ENCODE data around the gene PCARE.
"Not testable (repeated sequence)": the region's sequence is repeated elsewhere in the genome, so short reads cannot be mapped to it uniquely, and the experiment has no call there.

PCARE gene

GRCh38 chr2:29074411-29074810, at the start of gene PCARE:
Gene PCARE (minus strand): TSS chr2:29074523. CDS start chr2:29074261, 262 bp downstream.
- no peak for DNase-seq (ENCODE audit: low read depth)

- peak; percentile 91 for DNase-seq (ENCODE audit: low read depth)
These were observed 49.5 kb upstream of the PCARE start for GRCh38 chr2:29123617-29124349.

GRCh38 chr2:29120846-29121245, 46.5 kb upstream of the PCARE start:
- DNase-seq (ENCODE audit: low read depth): no peak

- DNase-seq (ENCODE audit: low read depth): no peak
These were observed 44.9 kb upstream of the PCARE start for GRCh38 chr2:29119211-29119610.

GRCh38 chr2:29117636-29118303, 43.4 kb upstream of the PCARE start:
- DNase-seq (ENCODE audit: low read depth): peak; percentile 74

GRCh38 chr2:29115797-29116781, 41.8 kb upstream of the PCARE start:
- DNase-seq (ENCODE audit: low read depth): peak; percentile 94

- DNase-seq (ENCODE audit: low read depth): peak; percentile 88
These were observed 40.8 kb upstream of the PCARE start, which contains the start of gene CLIP4 for GRCh38 chr2:29114946-29115609. Gene CLIP4 (plus strand): TSS chr2:29115415. CDS start chr2:29121389, 5,974 bp downstream.

GRCh38 chr2:29114586-29114945, 40.2 kb upstream of the PCARE start:
- DNase-seq (ENCODE audit: low read depth): no peak

GRCh38 chr2:29113891-29114321, 39.6 kb upstream of the PCARE start:
- peak; percentile 55 for DNase-seq (ENCODE audit: low read depth)

- DNase-seq (ENCODE audit: low read depth): peak; percentile 88
These were observed 38.8 kb upstream of the PCARE start for GRCh38 chr2:29113027-29113686.

- DNase-seq (ENCODE audit: low read depth): no peak
These were observed 38.1 kb upstream of the PCARE start for GRCh38 chr2:29112379-29112778.

GRCh38 chr2:29110916-29111535, 36.7 kb upstream of the PCARE start:
- no peak for DNase-seq (ENCODE audit: low read depth)

- no peak for DNase-seq (ENCODE audit: low read depth)
These were observed 34.9 kb upstream of the PCARE start for GRCh38 chr2:29109246-29109645.

GRCh38 chr2:29108225-29108624, 33.9 kb upstream of the PCARE start:
- DNase-seq (ENCODE audit: low read depth): peak; percentile 96

GRCh38 chr2:29107547-29107946, 33.2 kb upstream of the PCARE start:
- not testable (repeated sequence) for DNase-seq (ENCODE audit: low read depth)

- peak; percentile 89 for DNase-seq (ENCODE audit: low read depth)
These were observed 32.7 kb upstream of the PCARE start for GRCh38 chr2:29106980-29107388.

- DNase-seq (ENCODE audit: low read depth): no peak
These were observed 31.9 kb upstream of the PCARE start for GRCh38 chr2:29106256-29106655.

- DNase-seq (ENCODE audit: low read depth): no peak
These were observed 31.1 kb upstream of the PCARE start for GRCh38 chr2:29105375-29105774.

GRCh38 chr2:29104688-29105087, 30.4 kb upstream of the PCARE start:
- no peak for DNase-seq (ENCODE audit: low read depth)

GRCh38 chr2:29100564-29100963, 26.2 kb upstream of the PCARE start:
- DNase-seq (ENCODE audit: low read depth): no peak

GRCh38 chr2:29097569-29097968, 23.2 kb upstream of the PCARE start:
- no peak for DNase-seq (ENCODE audit: low read depth)
